Neural cell (in vitro differentiated cells): ENCODE data around the gene ALDH1A1.

ENCODE experiments used
- EP300 ChIP-seq: fragments of 450-650 bp; conservative IDR thresholded peaks from 2 replicates; pipeline ENCODE4 v1.6.1; 2014; ENCODE audit warnings: antibody characterized with exemption, mild to moderate bottlenecking, moderate library complexity; ENCODE audit not compliant: poor library complexity, severe bottlenecking
- POLR2AphosphoS5 ChIP-seq: IDR thresholded peaks from 2 replicates; pipeline ENCODE4 v1.6.1; 2012
- TF ChIP-seq, protein P1 (sequence below): fragments of 450-650 bp; IDR thresholded peaks from 2 replicates; pipeline ENCODE4 v1.5.1; 2014; ENCODE audit warnings: antibody characterized with exemption, mild to moderate bottlenecking, moderate library complexity; ENCODE audit not compliant: poor library complexity, severe bottlenecking

DNA sequence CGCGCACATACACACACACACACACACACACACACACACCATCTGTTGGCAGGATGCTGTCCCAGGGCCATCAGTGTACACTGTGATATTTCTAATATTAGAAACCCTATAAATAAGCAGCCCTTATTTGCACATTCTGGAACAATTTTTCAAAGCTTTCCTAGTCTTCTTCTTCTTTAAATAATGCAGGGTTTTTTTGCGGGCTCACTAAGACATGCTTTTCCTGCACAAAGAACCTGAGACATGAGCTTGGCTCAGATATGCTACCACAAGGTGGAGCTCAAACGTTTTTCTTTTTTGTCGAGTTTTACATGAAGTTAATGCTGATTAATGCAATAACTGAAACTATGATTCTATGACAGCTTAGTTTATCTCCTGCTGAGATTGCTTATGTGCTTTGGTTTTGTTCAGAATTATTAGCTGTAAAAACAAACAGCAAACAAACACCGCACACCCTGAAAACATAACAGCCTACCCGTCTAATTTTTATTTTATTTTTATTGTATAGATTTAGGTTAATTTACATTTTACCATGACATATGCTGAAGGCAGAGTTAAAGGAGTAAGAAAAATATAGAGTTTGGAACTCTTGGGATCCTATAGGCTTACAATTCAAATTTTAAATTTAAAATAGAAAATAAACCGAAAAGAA lies 95.8 kb downstream of the ALDH1A1 start:
- TF ChIP-seq, protein P1, sequence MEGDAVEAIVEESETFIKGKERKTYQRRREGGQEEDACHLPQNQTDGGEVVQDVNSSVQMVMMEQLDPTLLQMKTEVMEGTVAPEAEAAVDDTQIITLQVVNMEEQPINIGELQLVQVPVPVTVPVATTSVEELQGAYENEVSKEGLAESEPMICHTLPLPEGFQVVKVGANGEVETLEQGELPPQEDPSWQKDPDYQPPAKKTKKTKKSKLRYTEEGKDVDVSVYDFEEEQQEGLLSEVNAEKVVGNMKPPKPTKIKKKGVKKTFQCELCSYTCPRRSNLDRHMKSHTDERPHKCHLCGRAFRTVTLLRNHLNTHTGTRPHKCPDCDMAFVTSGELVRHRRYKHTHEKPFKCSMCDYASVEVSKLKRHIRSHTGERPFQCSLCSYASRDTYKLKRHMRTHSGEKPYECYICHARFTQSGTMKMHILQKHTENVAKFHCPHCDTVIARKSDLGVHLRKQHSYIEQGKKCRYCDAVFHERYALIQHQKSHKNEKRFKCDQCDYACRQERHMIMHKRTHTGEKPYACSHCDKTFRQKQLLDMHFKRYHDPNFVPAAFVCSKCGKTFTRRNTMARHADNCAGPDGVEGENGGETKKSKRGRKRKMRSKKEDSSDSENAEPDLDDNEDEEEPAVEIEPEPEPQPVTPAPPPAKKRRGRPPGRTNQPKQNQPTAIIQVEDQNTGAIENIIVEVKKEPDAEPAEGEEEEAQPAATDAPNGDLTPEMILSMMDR: peak; percentile 80
- TF ChIP-seq POLR2AphosphoS5: no peak
- no peak for TF ChIP-seq EP300
